NCI-H2196 (cell line): ENCODE measurements around the gene GMPR.

ENCODE experiments used
- DNase-seq: peaks from one replicate; lab custom pipeline; 2025; ENCODE audit not compliant: unreplicated experiment; lab: John Stamatoyannopoulos, UW

GMPR gene

GRCh38 chr6:16238057-16238962, at the start of gene GMPR:
GMPR (plus strand) TSS chr6:16238587; CDS start chr6:16238694, 107 bp downstream.
- peak; percentile 58 for DNase-seq

- DNase-seq: no peak
Measured at GRCh38 chr6:16190214-16190613, 48.2 kb upstream of the GMPR start.

- DNase-seq: no peak
Measured at GRCh38 chr6:16196260-16196983, 42.0 kb upstream of the GMPR start.

GRCh38 chr6:16196984-16197546, 41.3 kb upstream of the GMPR start:
- DNase-seq: no peak

GRCh38 chr6:16198061-16198705, 40.2 kb upstream of the GMPR start:
- DNase-seq: no peak

- no peak for DNase-seq
Measured at GRCh38 chr6:16199804-16200203, 38.6 kb upstream of the GMPR start.

- DNase-seq: no peak
Measured at GRCh38 chr6:16200321-16200883, 38.0 kb upstream of the GMPR start.

- DNase-seq: no peak
Measured at GRCh38 chr6:16201706-16202105, 36.7 kb upstream of the GMPR start.

- DNase-seq: no peak
Measured at GRCh38 chr6:16204653-16205376, 33.6 kb upstream of the GMPR start.

GRCh38 chr6:16205377-16206144, 32.8 kb upstream of the GMPR start:
- no peak for DNase-seq

- peak; percentile 69 for DNase-seq
Measured at GRCh38 chr6:16206595-16207037, 31.8 kb upstream of the GMPR start.

GRCh38 chr6:16208989-16209388, 29.4 kb upstream of the GMPR start:
- no peak for DNase-seq

GRCh38 chr6:16209539-16209938, 28.8 kb upstream of the GMPR start:
- no peak for DNase-seq

GRCh38 chr6:16212276-16212675, 26.1 kb upstream of the GMPR start:
- DNase-seq: no peak

GRCh38 chr6:16216501-16217155, 21.8 kb upstream of the GMPR start:
- no peak for DNase-seq

GRCh38 chr6:16217156-16217721, 21.1 kb upstream of the GMPR start:
- no peak for DNase-seq

GRCh38 chr6:16222826-16223225, 15.6 kb upstream of the GMPR start:
- DNase-seq: no peak

GRCh38 chr6:16223362-16223761, 15.0 kb upstream of the GMPR start:
- DNase-seq: no peak

- no peak for DNase-seq
Measured at GRCh38 chr6:16224409-16224808, 14.0 kb upstream of the GMPR start.
